DMS114 treated with DMSO at 0.1 percent for 48 hours (cell line): ENCODE data around the gene LAMC1.

Experiments
- DNase-seq: peaks from one replicate; lab custom pipeline; 2025; ENCODE audit not compliant: unreplicated experiment; lab: John Stamatoyannopoulos, UW

LAMC1 gene

DNA sequence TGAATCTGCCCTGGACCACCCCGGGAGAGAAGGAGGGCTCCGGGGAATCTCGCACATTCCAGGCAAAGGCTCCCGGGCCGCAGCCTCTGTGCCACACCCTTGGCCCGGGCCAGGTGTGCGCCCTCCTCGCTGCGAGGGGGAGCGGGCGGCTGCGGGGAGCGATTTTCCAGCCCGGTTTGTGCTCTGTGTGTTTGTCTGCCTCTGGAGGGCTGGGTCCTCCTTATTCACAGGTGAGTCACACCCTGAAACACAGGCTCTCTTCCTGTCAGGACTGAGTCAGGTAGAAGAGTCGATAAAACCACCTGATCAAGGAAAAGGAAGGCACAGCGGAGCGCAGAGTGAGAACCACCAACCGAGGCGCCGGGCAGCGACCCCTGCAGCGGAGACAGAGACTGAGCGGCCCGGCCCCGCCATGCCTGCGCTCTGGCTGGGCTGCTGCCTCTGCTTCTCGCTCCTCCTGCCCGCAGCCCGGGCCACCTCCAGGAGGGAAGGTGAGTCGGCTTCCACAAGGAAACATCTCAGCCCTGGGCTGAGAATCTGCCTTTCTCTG, 162.8 kb downstream of the LAMC1 start, which contains the start of gene LAMC2:
Gene LAMC2 (plus strand): TSS at position 324 of the 550 bp plus-strand sequence. CDS start 89 bp downstream, at position 413.
- DNase-seq: no peak

DNA sequence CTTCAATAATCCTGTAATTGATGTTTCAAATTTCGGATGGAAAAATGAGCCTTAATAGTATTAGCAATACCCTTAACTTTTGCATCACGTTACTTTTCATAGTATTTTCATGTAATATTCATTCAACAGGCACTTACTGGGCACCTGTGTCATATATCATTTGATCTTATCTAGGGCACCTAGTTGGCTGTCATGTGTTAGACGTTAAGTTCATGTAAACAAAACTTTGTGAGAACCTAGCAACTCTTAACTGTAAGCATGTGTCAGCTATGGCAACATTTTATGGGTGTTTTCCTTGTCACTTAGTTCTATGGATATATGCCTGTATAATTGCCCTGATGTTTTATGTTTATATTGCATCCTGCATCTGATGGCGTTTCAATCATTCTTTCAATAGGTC, 163.6 kb downstream of the LAMC1 start:
- DNase-seq: no peak

DNA sequence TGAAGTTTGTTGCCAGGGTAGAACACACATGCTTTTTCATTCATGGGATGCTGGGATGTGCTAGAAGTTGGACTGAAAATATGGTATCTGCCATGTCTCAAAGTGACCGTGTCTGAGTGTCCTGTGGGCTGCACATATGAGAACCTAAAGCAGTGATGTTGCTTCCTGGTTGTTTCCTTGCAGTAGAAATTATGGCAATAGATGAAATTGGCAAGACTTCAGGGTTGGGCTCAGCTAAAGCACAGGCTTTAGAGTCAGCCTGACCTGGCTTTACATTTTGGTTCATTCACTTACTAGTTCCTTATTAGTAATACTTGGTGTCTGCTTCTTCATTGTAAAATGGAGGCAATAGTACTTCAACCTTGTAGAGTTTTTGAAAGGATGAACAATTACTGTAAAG, 165.0 kb downstream of the LAMC1 start:
- DNase-seq: no peak

DNA sequence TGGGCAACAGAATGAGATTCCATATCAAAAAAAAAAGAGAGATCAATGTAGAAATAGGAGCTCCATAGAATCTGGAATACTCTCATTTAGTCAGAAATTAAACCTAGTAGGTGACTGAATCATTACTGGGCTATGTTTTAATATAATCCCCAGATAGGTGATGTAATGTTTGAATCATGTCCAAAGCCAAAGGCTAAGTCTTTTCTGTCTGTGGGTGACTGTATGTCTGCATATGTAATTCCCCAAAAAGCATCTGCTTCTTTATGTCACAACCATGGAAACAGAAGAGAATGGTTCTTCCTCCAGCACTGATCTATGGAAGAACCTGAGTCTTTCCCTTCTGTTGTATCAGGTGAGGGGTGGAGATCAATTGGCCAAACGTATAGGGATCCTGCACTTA, 168.6 kb downstream of the LAMC1 start:
- no peak for DNase-seq

DNA sequence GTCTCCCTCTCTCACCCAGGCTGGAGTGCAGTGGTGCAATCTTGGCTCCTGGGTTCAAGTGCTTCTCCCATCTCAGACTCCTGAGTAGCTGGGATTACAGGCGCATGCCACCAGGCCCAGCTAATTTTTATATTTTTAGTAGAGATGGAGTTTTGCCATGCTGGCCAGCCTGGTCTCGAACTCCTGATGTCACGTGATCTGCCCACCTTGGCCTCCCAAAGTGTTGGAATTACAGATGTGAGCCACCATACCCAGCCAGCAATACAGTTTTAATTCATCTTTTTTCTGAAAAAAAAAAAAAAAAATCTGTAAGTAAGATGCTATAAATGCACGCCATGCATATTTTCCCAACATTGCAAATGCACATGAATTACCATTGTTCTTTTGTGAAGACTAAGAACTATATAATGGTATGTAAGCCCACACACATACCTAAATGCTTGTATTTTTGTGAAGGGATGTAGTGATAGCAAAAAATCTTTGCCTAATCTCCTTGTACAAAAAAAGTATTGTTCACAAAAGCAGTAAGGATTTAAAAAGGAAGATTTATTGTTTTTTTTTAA, 170.8 kb downstream of the LAMC1 start:
- no peak for DNase-seq

DNA sequence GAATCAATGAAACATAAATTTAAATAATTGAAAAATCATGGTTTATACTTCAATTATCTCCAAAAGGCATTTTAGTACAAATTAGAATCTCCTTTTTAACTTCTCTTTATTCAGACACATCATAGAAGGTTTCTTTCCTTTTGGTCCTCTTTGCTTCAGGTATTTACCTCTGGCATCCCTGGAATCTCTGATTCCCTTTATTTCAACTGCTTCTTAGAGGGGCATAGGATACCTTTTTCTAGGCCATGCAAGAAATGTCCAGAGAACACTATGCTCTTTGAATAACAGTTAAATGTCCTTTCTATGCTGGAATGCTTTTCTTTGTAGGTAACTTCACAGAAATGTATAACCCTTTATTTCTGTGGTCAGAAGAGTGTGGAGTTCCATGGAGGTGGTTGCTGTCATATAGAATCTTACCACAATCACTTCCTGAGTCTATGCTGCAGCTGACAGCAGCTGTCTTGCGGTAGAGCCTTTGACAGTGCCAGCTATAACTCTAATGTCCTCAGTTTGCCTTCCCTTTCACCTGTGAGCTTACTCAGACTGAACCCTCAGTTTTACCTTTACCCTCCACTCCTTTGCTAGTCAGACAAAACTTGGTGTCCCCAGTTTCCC, 171.4 kb downstream of the LAMC1 start:
- no peak for DNase-seq

DNA sequence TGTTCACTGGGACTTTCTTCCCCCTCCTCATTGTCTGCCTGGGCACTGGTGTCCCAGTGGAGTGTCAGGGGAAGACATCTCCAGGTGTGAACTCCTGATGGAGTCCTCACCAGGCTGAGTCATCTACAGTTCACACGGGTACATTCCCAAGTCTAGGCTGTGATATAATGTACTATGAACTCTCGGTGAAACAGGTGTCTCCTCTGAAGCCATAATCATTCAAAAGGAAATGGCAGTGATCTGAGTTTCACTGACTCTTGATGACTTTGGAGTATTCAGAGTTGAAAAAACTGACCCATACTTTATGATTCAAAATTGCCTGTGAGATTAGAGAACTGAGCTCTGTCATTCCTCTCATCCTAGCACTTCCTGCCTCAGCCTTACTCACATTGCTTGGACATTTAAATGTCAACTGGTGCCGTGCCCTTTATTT, 171.9 kb downstream of the LAMC1 start:
- no peak for DNase-seq
